ENCODE results near the gene RHBDD3.
A peak's percentile ranks its signal among the peaks of the same experiment; 100 is the strongest.
"Not testable (repeated sequence)": the region's sequence is repeated elsewhere in the genome, so short reads cannot be mapped to it uniquely, and the experiment has no call there.

RHBDD3 gene

GRCh38 chr22:29269230-29269604 is 1.4 kb upstream of the RHBDD3 start:
- DNase-seq = no peak

- DNase-seq = peak; percentile 84
Measured at GRCh38 chr22:29268511-29269229, 889 bp upstream of the RHBDD3 start.

DNA sequence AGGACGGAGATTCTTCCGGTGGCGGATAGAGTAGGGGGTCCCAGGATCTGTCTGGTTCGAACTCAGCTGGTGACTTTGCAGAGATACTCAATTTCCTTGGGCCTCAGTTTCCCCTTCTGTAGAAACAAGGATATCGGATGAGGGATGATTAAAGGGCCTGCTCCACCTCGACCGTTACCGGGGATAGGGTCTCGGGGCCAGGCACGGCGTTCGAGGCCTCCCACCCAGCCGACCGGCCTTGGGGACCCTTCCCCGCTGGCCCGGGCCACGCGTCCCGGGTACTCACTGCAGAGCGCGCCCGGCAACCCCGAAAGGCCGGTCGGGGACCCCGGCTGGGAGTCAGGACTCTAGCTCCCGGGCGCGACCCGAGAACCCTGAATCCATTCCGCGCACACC is 321 bp downstream of the RHBDD3 start:
- DNase-seq = no peak

- peak; percentile 72 for DNase-seq
Measured at GRCh38 chr22:29266564-29267461, 968 bp downstream of the RHBDD3 start.

DNA sequence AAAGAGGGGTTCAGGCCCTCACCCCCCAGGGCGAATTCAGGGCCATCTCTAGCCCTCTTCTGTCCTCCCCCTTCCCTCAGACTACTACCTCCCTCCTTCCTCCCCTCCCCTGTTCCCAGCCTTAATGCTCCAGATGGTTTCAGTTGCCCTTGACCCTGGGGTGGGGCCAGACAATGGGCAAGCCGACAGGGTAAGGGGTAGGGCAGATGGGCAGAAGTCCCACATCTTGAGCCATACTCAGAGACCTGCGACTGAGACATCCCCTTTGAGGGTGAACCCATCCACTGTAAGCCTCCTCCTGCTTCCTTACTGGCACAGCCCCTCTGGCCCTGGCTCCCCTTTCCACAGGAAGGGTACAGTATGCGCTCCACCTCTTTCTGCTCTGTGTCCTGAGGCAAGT is 1.9 kb downstream of the RHBDD3 start:
- DNase-seq = no peak

DNA sequence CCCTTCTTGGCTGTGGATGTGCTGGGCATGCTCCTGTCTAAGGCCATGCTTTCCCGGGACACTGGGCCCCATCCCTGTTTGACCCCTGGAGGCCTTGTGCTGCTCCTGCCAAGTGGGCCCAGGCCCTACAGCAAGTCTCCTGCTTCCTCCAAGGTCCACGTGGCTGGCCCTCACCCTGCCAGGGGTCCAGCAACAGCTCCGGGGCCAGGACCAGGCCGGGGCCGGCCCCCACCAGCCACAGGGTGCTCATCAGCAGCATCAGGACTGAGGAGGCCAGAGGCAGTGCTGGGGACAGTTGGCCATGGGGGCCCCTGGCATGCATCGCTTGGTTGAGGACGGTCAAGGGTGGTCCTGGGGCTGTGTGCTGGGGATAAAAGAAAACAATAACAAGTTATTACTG is 2.5 kb downstream of the RHBDD3 start:
- no peak for DNase-seq

GRCh38 chr22:29263791-29264276 is 3.9 kb downstream of the RHBDD3 start:
- no peak for DNase-seq

GRCh38 chr22:29260601-29261315 is 7.0 kb downstream of the RHBDD3 start:
- no peak for DNase-seq

- DNase-seq = no peak
Measured at GRCh38 chr22:29260031-29260560, 7.7 kb downstream of the RHBDD3 start.

GRCh38 chr22:29259253-29259899 is 8.4 kb downstream of the RHBDD3 start:
- peak; percentile 44 for DNase-seq

GRCh38 chr22:29258407-29259252 is 9.2 kb downstream of the RHBDD3 start:
- DNase-seq = no peak

DNA sequence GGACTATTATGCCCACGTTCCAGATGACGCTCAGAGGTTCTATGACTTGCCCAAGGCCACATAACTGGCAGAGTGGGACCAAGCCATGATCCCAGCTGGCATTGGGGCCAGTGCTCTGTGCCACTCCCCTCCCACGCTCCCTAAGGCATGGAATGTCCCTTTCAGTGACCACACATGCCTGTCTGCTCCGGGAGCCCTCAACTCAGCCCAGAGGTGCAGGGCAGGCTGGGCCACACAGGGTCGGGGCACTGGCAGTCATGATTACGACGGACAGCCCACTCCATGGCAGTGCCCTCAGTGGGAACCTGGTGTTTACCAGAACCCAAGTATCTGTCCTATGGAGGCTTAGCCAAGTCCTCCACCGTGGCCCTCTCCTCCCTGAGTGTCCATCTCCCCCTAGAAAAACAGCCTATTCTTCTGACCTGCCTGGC is 10.0 kb downstream of the RHBDD3 start:
- no peak for DNase-seq

DNA sequence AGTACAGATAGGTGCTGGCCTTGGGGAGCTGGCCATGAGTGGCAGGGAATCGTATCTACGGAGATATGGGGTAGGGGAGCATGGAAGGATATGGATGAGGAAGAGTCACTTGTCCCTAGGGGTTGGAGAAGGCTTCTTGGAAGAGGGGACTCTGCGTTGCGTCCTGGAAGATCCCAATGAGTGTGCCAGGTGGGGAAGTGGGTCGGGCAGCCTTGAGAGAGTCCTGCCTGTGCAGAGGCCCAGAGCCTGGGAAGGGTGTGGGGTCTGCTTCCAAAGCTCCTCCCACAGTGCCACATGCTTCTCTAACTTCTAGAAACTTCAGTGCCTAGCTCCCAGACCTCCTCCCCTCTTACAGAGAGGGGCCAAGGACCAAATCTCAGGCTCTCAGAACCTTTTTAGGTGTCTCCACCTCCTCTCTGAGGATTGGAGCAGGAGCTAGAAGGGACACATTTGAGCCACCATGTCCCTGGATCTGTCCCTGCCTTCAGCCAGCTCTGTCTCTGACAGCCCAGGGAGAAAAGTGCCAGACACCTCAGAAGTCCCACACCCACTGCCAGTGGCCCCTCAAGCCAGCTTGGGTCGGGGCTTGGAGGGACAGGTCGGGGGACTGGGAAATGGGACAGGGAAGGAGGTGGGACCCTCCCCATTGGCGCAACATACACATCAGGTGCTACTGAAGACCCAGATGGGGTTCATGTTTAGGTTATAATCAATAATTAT is 11.0 kb downstream of the RHBDD3 start:
- DNase-seq = no peak

GRCh38 chr22:29255064-29255621 is 12.6 kb downstream of the RHBDD3 start:
- no peak for DNase-seq

DNA sequence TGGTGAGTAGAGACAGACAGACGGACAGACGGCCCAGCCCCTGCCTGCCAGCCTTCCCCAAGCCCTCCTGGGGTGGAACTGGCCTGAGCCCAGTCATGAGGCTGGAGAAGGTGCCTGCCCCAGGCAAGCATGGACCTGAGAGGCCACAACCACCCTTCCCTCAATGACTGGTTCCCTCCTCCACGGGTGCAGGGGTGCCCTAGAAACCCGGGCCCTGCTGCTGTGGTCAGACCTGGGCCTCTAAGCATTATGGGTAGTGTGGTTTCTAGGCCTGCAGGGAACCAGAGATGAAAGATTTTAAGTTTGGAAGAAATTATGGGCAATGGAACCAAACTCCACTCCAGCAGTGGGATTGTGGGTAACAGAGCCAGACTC is 13.5 kb downstream of the RHBDD3 start:
- DNase-seq = no peak

DNA sequence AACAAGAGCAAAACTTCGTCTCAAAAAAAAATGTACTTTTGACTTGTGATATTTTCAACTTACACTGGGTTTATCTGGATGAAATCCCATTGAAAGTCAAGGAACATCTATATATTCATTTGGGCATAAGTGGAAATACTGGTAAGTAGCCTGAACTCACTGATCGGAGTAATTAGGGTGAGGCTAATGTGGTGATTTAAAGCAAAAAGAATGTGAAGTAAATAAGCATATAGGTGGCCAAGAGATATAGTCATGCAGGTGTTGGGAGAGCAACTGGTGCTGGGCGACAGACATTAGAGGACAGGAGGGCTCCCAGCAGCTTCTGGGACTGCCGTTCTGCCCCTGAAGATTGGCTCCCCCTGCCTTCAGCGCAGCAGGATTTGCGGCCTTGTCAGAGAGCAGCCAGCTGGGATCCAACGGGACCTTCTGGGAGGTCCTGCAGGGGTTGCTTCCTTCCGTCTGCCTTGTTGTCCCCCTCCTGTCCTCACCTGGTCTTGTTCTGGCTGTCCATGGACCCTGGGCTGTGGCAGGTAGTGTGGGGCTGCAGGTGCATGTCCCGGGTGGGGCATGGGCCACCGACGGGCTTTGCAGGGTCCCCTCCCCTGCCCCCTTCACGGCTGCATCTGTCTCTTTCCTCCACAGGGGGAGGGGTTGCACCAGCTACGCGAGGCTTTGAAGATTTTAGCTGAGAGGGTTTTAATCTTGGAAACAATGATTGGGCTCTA is 14.1 kb downstream of the RHBDD3 start:
- DNase-seq = peak; percentile 47

GRCh38 chr22:29251981-29252911 is 15.5 kb downstream of the RHBDD3 start:
- DNase-seq = no peak

GRCh38 chr22:29251265-29251664 is 16.5 kb downstream of the RHBDD3 start:
- peak; percentile 26 for DNase-seq

- not testable (repeated sequence) for DNase-seq
Measured at GRCh38 chr22:29247891-29248290, 19.9 kb downstream of the RHBDD3 start.

Data from activated CD8-positive, alpha-beta memory T cell treated with anti-CD3 and anti-CD28 coated beads for 24 hours (primary cell).